ENCODE measurements around the gene AP5M1.

GRCh38 chr14:57268161-57269069 is at the start of gene AP5M1, which contains the start of gene EXOC5:
- no peak for TF ChIP-seq EZH2 (IDR thresholded peaks at IDR 0.05; ENCODE audit: insufficient read depth, poor library complexity, severe bottlenecking)
- no peak for TF ChIP-seq EZH2phosphoT487 (IDR thresholded peaks at IDR 0.05; ENCODE audit: insufficient read depth, low read depth)

Data from GM23248 (cell line).